HG02623 (cell line): ENCODE measurements around the gene PROKR1.
"Not testable (repeated sequence)": the region's sequence is repeated elsewhere in the genome, so short reads cannot be mapped to it uniquely, and the experiment has no call there.

ENCODE experiments used
- ATAC-seq: cut with Tn5 transposase; IDR thresholded peaks from one replicate; pipeline ENCODE4 v1.9.1; 2021; ENCODE audit warnings: moderate library complexity; ENCODE audit not compliant: unreplicated experiment

Gene PROKR1

DNA sequence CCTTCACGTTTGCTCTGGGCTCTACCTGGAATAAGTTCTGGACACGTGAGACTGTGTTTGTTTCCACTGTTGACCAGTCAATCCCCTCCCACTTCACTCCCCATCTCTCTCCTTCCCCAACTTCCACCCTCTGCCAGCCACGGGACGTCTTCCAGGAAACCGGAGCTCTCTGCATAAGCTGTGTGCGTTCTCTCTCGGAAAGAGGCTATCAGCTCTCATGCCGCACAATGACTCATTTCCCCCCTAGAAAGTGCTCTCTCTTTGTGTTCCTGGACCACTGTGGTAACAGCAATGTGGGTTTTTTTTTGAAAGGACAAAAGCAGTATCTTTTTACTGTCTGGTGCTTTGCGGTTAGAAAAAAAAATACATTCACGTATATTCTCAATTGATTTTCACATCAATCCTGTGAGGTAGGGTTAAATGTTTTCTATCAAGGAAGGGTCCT is 10.2 kb downstream of the PROKR1 start:
- ATAC-seq: peak; percentile 79

DNA sequence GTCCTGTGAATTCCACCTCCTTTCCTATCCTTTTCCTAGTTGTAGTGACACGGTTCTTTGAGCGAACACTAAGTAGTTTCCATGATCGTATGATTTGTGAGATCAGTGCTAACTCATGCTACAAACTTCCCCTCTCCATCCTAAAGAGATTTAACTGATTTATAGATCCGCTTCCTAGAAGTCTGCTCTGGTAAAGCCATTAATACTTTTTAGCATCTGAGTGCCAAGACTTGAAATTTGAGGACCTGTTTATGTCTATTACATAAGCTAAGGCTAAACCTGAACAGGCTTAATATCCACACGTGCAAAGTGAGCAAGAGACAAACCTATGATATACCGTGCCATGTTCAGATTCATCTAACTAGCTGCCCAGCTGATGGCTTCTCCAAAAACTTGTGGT is 14.9 kb downstream of the PROKR1 start:
- no peak for ATAC-seq

DNA sequence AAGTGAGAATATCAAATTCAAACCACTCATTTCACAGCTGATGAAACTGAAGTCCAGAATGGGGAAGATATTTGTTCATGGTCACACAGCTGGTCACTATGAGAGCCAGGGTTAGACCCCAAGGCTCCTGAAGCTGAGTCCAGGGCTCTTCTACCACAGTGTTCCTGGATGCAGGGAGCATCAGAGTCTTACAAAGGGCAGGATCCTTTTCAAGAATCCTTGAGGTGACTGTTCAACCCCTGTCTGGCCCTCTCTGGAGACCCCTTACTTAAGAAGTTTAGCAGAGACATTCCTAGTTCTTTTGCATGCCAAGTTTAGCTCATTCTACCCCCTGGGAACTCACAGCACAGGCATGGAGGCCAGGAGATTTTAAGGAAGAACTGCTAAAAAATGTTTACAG is 15.7 kb downstream of the PROKR1 start:
- ATAC-seq: no peak

DNA sequence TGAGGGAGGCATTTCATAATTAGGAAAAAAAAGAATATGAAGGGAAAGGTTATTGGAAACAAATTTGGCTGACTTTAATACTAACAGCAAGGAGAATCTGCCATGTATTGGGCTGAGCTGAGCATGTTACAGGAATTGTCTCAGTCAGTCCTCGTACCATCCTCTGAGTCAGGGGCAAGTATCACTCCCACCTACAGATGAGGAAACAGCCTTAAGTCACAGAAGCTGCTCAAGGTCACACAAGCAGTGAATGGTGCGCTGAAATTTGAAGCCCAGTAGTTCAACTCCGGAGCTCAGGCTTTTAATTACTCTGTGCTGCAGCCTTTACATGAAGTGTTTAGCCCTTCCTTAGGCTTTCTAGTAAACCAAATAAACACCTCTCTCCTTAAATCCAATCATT is 17.3 kb downstream of the PROKR1 start:
- no peak for ATAC-seq

DNA sequence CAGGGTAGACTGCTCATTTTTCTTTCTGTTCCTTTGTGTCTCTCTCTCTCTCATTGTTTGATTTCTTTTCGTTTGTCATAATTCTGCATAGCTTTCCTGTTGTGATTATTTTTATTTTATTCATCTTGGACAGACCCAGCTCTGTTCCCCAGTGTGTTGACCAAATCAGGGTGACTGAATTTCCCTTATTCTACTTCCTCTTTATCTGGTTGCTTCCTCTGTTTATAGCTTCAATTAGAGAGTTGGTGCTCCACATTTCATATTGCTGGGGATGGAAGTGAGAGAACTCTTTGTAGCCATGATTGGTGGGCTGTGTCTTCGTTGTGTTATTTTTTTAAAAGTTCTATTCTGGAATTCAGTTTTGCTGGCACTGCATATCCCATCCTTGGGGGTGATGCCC is 19.1 kb downstream of the PROKR1 start:
- ATAC-seq: no peak

DNA sequence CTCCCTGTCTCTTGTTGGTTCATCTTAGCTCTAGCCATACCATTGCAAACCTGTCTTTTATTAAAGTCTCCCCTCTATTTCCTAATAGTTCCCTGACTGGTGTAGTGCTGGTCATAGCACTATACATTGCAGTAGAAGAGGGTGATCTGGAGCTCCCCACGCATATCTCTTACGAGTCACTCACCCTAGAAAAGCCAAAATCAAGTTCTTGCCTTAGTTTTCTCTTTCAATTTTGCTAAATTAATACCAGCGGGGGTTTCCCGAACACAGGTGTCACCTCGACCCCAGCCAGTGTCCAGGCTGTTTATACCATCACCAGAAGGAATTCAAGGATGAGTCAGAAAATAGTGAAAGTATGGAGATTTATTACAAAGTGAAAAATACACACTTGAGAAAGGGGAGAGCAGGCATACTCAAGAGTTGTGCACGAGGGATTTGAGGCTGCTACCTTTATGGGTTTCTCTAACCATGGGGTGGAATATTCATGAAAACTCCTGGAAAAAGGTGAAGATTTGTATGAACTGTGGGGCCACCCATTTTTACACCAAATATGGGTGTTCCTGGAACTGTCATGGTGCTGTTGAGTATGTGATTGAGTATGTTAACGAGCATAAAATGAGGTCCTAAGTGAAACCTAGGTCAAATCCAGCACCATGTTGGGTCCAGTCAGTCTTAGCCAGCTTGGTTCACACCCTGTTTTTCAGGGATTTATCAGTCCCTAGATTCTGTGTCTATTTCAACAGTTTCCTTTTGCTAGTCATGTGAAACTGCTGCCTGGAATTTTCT is 20.2 kb downstream of the PROKR1 start:
- no peak for ATAC-seq

DNA sequence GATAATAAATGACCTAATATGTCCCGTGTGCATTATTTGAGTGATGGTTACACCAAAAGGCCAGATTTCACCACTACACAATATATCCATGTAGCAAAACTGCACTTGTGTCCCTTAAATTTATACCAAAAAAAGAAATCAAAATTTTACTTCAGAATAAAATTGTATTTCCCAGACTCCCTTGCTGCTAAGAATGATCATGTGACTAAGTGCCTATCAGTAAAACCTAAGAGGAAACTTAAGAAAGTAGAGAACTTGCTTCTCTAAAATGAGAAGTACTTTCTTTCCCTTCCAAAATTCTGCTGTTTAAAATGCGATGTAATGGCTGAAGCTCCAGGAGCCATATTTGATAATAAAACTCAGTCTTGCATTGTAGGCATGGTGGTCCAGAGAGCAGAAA is 24.0 kb downstream of the PROKR1 start:
- no peak for ATAC-seq

DNA sequence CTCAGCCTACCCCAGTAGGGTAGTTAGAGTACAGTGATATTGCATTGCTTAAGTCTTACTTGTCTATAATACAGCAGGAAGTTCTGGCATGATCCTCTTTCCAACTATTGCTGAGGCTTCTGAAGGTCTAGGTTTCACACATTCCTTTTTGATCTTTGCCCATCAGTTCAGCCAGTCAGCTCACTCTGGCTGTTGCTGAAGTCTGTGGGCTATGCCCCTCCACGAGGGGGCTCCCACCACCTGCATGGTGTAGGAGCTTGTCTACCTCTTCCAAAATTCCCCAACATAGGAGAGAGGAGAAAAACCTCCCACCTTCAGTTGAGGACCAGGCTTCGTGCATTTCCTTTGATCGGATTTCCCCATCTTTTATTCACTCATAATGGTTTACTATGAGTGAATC is 26.3 kb downstream of the PROKR1 start:
- ATAC-seq: no peak

DNA sequence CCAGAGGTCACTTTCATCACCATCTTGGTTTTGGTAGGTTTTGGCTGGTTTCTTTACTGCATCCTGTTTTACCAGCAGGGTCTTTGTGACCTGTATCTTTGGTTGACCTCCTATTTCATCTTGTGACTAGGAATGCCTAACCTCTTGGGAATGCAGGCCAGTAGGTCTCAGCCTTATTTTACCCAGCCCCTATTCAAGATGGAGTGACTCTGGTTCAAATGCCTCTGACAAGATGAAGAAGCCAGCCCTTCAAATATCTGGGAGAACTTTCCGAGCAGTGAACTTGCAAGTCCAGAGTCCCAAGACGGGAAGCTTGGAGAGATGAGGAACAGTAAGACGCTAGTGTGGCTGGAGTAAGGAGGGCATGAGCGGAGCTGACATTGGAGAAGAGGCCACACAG is 28.6 kb downstream of the PROKR1 start:
- ATAC-seq: no peak

DNA sequence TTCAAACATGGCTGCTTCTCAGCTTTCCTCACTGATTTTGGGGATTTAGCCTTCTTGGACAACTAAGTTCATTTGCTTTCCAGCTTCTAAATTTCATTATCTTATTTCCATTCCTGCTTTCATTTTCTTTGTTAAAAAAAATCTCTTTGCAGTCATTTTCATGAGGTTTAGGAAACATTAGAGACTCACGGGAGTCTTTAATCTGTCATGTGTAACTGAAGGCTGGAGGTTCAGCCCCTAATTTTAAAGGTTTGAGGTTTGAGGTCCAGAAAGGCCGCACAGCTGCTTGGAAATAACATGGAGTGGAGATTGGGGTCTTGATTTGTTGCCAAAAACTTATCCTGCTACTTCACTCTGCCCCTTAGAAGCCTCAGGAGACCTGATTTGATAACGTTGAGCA is 30.3 kb downstream of the PROKR1 start:
- no peak for ATAC-seq

DNA sequence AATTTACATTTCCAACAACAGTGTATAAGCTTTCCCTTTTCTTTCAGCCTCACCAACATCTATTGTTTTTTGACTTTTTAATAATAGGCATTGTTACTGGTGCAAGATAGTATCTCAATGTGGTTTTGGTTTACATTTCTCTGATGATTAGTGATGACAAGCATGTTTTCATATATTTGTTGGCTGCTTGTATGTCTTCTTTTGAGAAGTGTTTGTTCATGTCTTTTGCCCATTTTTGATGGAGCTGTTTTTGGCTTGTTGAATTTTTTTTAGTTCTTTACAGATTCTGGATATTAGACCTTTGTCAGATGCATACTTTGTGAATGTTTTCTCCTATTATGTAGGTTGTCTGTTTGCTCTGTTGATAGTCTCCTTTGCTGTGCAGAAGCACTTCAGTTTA is 32.1 kb downstream of the PROKR1 start:
- no peak for ATAC-seq

DNA sequence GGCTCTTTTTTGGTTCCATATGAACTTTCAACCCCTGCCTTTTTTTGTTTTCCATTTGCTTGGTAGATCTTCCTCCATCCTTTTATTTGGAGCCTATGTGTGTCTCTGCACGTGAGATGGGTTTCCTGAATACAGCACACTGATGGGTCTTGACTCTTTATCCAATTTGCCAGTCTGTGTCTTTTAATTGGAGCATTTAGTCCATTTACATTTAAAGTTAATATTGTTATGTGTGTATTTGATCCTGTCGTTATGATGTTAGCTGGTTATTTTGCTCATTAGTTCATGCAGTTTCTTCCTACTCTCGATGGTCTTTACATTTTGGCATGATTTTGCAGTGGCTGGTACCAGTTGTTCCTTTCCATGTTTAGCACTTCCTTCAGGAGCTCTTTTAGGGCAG is 34.5 kb downstream of the PROKR1 start:
- ATAC-seq: not testable (repeated sequence)

DNA sequence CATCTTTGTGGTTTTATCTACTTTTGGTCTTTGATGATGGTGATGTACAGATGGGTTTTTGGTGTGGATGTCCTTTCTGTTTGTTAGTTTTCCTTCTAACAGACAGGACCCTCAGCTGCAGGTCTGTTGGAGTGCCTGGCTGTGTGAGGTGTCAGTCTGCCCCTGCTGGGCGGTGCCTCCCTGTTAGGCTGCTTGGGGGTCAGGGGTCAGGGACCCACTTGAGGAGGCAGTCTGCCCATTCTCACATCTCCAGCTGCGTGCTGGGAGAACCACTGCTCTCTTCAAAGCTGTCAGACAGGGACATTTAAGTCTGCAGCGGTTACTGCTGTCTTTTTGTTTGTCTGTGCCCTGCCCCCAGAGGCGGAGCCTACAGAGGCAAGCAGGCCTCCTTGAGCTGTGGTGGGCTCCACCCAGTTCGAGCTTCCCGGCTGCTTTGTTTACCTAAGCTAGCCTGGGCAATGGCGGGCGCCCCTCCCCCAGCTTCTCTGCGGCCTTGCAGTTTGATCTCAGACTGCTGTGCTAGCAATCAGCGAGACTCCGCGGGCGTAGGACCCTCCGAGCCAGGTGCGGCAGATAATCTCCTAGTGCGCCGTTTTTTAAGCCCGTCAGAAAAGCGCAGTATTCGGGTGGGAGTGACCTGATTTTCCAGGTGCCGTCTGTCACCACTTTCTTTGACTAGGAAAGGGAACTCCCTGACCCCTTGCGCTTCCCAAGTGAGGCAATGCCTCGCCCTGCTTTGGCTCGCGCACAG is 36.0 kb downstream of the PROKR1 start:
- ATAC-seq: not testable (repeated sequence)

DNA sequence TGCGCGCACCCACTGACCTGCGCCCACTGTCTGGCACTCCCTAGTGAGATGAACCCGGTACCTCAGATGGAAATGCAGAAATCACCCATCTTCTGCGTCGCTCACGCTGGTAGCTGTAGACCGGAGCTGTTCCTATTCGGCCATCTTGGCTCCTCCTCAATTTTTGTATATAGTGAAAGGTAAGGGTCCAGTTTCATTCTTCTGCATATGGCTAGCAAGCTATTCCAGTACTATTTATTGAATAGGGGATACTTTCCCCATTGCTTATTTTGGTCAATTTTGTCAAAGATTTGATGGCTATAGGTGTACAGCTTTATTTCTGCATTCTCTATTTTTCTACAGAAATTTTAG is 36.5 kb downstream of the PROKR1 start:
- not testable (repeated sequence) for ATAC-seq

DNA sequence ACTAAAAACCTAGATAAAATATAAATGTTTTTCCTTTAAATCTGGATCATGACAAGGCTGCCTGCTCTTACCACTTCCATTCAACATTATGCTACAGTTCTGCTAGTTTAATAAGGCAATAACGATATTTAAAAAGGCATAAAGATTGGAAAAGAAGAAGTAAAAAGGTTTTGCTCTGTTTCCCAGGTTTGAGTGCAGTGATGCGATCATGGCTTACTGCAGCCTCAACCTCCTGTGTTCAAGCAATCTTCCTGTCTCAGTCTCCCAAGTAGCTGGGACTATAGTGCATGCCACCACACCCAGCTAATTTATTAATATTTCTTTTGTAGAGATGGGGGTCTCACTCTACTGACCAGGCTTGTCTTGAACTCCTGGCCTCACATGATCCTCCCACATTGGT is 40.8 kb downstream of the PROKR1 start:
- no peak for ATAC-seq

DNA sequence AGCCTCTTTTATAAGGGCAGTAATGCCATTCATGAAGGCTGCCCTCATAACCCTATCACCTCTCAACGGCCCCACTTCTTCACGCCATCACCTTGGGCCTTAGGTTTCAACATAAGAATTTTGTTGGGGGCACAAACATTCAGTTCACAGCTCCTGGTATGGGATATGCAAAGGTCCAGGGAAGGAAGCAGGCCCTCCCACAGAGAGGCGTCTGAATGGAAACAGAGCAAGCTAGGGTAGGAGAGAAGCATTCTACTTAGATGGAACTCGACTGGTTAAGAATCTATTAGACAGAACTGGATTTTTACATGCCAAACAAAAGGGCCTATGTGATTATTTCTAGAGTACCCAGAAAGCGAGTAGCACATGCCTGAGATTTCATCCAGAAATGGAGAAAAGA is 42.8 kb downstream of the PROKR1 start:
- no peak for ATAC-seq

DNA sequence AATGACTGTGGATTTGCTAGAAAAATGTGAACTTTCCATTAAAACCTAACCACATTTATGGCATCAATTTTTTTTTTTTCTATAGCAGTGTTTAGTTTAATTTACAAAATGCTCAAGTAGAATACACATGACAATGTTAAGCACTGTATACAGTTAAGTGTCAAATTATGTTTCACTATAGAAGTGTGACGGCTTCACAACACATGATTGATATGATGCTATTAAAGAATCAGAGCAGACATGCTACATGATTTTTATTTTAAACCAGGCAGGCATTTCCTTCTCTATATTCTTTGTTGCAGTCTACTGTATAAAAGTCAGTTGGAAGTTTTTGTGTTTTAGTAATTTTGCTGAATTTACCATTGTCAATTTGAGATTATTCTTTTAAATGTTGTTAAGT is 43.6 kb downstream of the PROKR1 start:
- ATAC-seq: no peak

DNA sequence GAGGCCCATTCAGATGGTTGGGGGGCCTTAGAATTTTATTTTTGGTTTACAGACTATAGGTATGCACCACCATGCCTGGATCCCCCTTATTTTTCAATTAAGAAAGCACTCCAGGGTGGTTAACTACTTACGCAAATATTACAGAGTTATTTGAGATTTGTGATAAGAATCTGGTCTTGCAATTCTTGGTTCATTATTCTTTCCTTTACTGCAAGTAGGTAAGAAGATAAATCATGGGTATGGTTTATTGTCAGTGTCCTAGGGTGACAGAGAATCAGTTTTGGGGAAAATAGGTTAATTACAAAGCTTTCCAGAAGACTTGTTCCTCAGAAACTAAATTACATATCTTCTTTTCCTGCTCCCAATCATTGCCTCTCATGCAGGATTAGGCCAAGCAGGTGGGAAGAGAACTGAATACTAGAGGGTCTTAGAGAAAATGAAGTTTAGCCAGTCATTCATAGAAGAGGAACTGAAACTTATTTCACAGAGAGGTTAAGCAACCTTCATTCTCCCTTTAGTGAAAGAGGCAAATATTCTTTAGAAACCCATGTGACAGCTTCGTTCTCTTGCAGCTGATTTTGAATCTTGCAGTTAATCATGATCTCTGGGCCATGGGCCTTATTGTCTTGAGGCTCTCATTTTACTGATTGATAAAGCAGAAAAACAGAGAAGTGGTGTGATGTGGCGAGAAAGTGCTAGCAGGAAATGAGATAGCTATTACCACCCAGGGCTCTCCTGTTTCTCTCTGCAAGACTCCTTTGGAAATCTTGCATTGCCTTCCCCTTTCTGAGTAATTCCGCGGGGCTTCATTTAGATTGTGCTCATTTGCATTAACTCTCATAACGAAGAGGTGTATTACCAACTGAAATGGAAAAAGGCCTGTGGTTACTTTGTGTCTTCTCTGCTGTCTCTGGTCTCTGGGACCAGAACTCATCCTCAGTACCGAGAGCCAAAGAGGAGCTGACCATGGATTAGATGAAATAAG is 46.5 kb downstream of the PROKR1 start:
- ATAC-seq: peak; percentile 90

DNA sequence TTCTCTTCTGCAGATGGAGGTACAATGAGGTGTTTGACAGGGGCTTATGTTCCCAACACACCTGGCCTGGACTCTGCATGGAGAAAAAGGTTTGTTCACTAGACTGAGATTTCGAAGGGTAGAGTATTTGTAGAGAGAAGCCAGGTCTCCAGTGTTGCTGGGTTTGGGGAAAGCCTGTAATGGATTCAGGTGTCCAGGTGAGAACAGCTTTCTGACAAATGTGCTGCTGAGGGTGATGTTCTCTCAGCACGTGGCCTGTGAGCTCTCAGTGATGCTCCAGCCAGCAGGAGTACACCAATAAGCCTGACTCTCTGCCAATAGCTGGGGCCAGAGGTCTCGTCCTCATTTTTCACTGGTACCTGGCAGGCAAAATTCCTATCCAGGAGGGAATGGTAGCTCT is 47.5 kb downstream of the PROKR1 start:
- ATAC-seq: no peak

DNA sequence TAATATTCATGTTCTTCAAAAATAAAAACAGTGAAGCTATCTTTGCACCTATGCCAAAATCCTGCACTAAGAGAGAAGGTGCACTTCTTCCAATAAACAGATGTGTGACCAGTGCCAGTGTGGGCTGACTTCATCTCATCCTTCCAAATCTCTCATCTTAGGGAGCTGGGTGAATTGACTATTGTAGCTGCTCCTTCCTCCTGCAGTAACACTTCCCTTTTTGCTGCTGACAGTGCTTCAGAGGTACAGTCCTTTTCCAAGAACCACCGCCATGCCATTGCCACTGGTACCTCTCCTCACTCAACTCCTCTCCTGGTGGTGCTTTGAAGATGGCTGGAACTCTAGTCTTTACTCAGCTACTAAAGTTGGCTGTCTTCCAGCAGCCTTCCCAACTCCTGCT is 49.1 kb downstream of the PROKR1 start:
- ATAC-seq: no peak

DNA sequence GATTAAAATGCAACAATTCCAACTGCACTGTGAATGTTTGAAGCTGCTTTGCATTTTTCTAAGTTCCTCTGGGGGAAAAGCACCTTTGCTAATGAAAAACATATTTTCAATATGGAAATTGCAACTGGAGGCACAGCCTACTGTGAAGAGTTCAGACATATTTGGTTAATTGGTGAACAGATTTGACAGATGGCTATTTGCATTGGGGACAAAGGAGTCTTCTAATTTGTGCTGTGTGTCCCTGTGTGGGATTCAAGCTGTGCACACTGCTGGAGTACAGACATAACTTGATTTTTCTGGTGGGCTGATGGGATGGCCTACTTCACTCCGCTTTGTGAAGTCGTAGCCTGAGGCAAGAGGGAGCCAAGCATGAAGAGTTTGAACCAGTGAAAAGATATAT is 50.6 kb downstream of the PROKR1 start:
- ATAC-seq: no peak
